Endothelial cell of umbilical vein (primary cell): ENCODE measurements around the gene CENPF. TPM values are rescaled to one million over a fixed set of nuclear protein-coding genes. Genes with fewer than 3 reads are reported as not detected.

Source experiments
- BruUV-seq: library from RNA; stranded (reverse); fragments of 400-500 nt; replicated peaks from 2 replicates; lab custom pipeline; 2021; lab: Mats Ljungman, UMichigan
- CTCF ChIA-PET: fragments of 300-600, 350-600 bp; sonication (Branson Sonifier 250); formaldehyde crosslinking; loops from one replicate; lab custom pipeline; 2021; ENCODE audit warnings: antibody characterized with exemption, inconsistent platforms; lab: Charles Lee
- POLR2A ChIA-PET: fragments of 300-600, 350-600 bp; sonication (Branson Sonifier 250); formaldehyde crosslinking; loops from one replicate; lab custom pipeline; 2021; ENCODE audit warnings: antibody characterized with exemption, inconsistent platforms; lab: Charles Lee
- DNase-seq: peaks from one replicate; pipeline ENCODE4 v3.0.0-alpha.2; 2011; ENCODE audit warnings: low read depth, low spot score
- FAIRE-seq: peaks from 2 replicates; lab custom pipeline; 2011; peaks lifted over from hg19 to GRCh38; lab: Jason Lieb, UNC
- H2AFZ ChIP-seq: 2 replicates; pipeline ENCODE4 v1.6.0; 2012; ENCODE audit warnings: low read depth, low read length, control low read depth, inconsistent platforms
- H3K27ac ChIP-seq: 2 replicates; pipeline ENCODE4 v1.5.1; 2011; ENCODE audit warnings: low read depth, mild to moderate bottlenecking, control low read depth, low read length, moderate library complexity; ENCODE audit not compliant: insufficient read depth
- H3K27me3 ChIP-seq, 2 experiments: 2 replicates each; pipeline versions ENCODE4 v1.6.0 to v1.6.1; 2011; ENCODE audit warnings: low read length in 2 of 2, mixed read lengths in 1 of 2; ENCODE audit not compliant: control insufficient read depth in 2 of 2, insufficient read depth in 2 of 2
- H3K36me3 ChIP-seq, 2 experiments: 2 replicates in 1 of 2; 3 replicates in 1 of 2; pipeline ENCODE4 v1.5.1; 2011; ENCODE audit warnings: low read length in 2 of 2, mild to moderate bottlenecking in 1 of 2, moderate library complexity in 1 of 2; ENCODE audit not compliant: control insufficient read depth in 2 of 2, insufficient read depth in 2 of 2; ENCODE audit errors: extremely low read depth in 1 of 2
- H3K4me1 ChIP-seq: 3 replicates; pipeline ENCODE4 v1.5.1; 2011; ENCODE audit warnings: mild to moderate bottlenecking, low read length; ENCODE audit not compliant: control insufficient read depth, insufficient read depth; ENCODE audit errors: extremely low read depth
- H3K4me2 ChIP-seq: 2 replicates; pipeline ENCODE4 v1.6.1; 2011; ENCODE audit warnings: low read length, control low read depth, mixed read lengths; ENCODE audit not compliant: insufficient read depth
- H3K4me3 ChIP-seq, 3 experiments: fragments of 200-600 bp in 1 of 3; sonication (generic), shearing (Covaris generic) in 1 of 3; replicated peaks in 1 of 3; 2 replicates each; pipeline ENCODE4 v1.5.1; 2011 to 2016; ENCODE audit warnings: control low read depth in 3 of 3, low read length in 3 of 3, mild to moderate bottlenecking in 2 of 3, inconsistent platforms in 1 of 3, low read depth in 1 of 3, moderate library complexity in 1 of 3; ENCODE audit not compliant: insufficient read depth in 1 of 3
- H3K79me2 ChIP-seq: 2 replicates; pipeline ENCODE4 v1.6.0; 2012; ENCODE audit warnings: low read length, inconsistent platforms; ENCODE audit not compliant: control insufficient read depth, insufficient read depth
- H3K9ac ChIP-seq: replicated peaks from 2 replicates; pipeline ENCODE3; 2011; ENCODE audit warnings: low read length, control low read depth; ENCODE audit not compliant: insufficient read depth; ENCODE audit errors: extremely low read depth
- H3K9me1 ChIP-seq: replicated peaks from 3 replicates; pipeline ENCODE4 v1.6.0; 2011; ENCODE audit warnings: mild to moderate bottlenecking, low read length; ENCODE audit not compliant: control insufficient read depth, insufficient read depth; ENCODE audit errors: extremely low read depth
- H3K9me3 ChIP-seq: replicated peaks from 2 replicates; pipeline ENCODE4 v1.5.1; 2012; ENCODE audit warnings: low read length, inconsistent platforms; ENCODE audit not compliant: control insufficient read depth, insufficient read depth
- H4K20me1 ChIP-seq: replicated peaks from 2 replicates; pipeline ENCODE3; 2011; ENCODE audit warnings: mild to moderate bottlenecking, low read length; ENCODE audit not compliant: control insufficient read depth, insufficient read depth; ENCODE audit errors: extremely low read depth
- EZH2 ChIP-seq: IDR thresholded peaks from 2 replicates; pipeline ENCODE4 v1.6.1; 2012; ENCODE audit warnings: borderline replicate concordance, low read depth, mild to moderate bottlenecking, moderate library complexity, low read length, inconsistent platforms; ENCODE audit not compliant: severe bottlenecking
- FOS ChIP-seq: IDR thresholded peaks from 2 replicates; pipeline ENCODE4 v1.6.1; 2011; ENCODE audit warnings: mild to moderate bottlenecking, low read length, moderate library complexity, borderline replicate concordance; ENCODE audit not compliant: insufficient read depth
- GATA2 ChIP-seq: IDR thresholded peaks from 2 replicates; pipeline ENCODE4 v1.7.0; 2011; ENCODE audit warnings: low read depth, mild to moderate bottlenecking, moderate library complexity, mixed read lengths, low read length; ENCODE audit not compliant: insufficient read length, insufficient read depth
- JUN ChIP-seq: IDR thresholded peaks from 2 replicates; pipeline ENCODE4 v1.6.1; 2011; ENCODE audit warnings: borderline replicate concordance, low read depth; ENCODE audit not compliant: insufficient read length, insufficient read depth
- MYC ChIP-seq: IDR thresholded peaks from one replicate; pipeline ENCODE4 v1.6.1; 2011; ENCODE audit warnings: mild to moderate bottlenecking, low read depth, low read length
- POLR2A ChIP-seq: IDR thresholded peaks from 2 replicates; pipeline ENCODE4 v1.6.1; 2012; ENCODE audit warnings: low read depth, mild to moderate bottlenecking, control low read depth, low read length
- POLR2AphosphoS5 ChIP-seq: IDR thresholded peaks from 2 replicates; pipeline ENCODE4 v1.6.1; 2012; ENCODE audit warnings: low read depth, mild to moderate bottlenecking, control low read depth, low read length, moderate library complexity; ENCODE audit not compliant: insufficient read depth
- dilution Hi-C: fragments of 300-500 bp; cut with MboI; formaldehyde crosslinking; loops from one replicate; pipeline ENCODE4 v1.15.0; 2019; ENCODE audit warnings: low sequenced_read_pairs; ENCODE audit not compliant: extremely low pct_ligation_motif_present
- intact Hi-C: fragments of 100-400 bp; cut with micrococcal nuclease; formaldehyde crosslinking; loops from one replicate; pipeline ENCODE4 v1.10.0; 2022
- polyA plus RNA-seq, 4 experiments: library from polyadenylated mRNA; depleted of rRNA in 3 of 4; stranded (reverse) in 3 of 4; unstranded in 1 of 4; fragments of >200 nt; gene quantifications; 2 replicates each; pipeline versions ENCODE4 v1.2.1 to v1.2.3, GENCODE V29; 2011 to 2012; ENCODE audit warnings: missing spikeins in 1 of 4
- total RNA-seq: library from RNA; stranded (reverse); gene quantifications from 2 replicates; pipeline ENCODE4 v1.2.3, GENCODE V29; 2021
- TF ChIP-seq, protein P1 (sequence below), 2 donors: IDR thresholded peaks; 1 replicate in 1 of 2; 2 replicates in 1 of 2; pipeline ENCODE4 v1.5.1; 2011; ENCODE audit warnings: low read length in 2 of 2, mild to moderate bottlenecking in 2 of 2, moderate library complexity in 2 of 2, control low read depth in 1 of 2, inconsistent platforms in 1 of 2, low read depth in 1 of 2; ENCODE audit not compliant: insufficient read depth in 1 of 2; ENCODE audit errors: extremely low read depth in 1 of 2
- TF ChIP-seq, protein P2 (sequence below): IDR thresholded peaks from 2 replicates; pipeline ENCODE4 v1.6.1; 2011; ENCODE audit not compliant: insufficient read depth, insufficient read length

The CENPF gene
- total and polyA plus RNA-seq, 2 donors (not counting 3 experiments of a cell fraction or from before 2014, with no cell fraction given): 6.4 to 66.2 TPM

DNA sequence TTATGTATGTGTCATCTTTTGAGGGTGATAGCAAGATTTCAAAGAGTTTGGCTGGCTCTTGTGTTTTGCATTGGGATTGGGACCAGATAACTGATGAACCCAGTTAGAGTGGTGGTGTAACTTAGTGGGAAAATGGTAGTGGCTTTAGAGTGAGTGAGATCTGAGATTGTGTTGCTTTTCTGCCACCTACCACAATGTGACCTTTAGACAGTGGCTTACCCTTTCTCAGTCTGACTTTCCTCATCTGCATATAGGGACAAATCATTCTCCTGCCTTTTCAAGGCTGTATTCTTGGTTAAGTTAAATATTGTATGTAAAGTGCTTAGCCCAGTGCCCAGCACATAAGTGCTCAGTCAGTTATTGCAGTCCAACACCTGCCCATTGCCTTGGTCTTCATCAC lies 31.3 kb downstream of the CENPF start:
- H3K79me2 ChIP-seq: no peaks in the 10 kb centered on the region
- BruUV-seq: no TSS peak
- no peak overlapping the region for H3K4me2 ChIP-seq
- dilution Hi-C loops: no loop called here
- DNase-seq (no peak), FAIRE-seq (no peak)
- TF ChIP-seq, protein P1, sequence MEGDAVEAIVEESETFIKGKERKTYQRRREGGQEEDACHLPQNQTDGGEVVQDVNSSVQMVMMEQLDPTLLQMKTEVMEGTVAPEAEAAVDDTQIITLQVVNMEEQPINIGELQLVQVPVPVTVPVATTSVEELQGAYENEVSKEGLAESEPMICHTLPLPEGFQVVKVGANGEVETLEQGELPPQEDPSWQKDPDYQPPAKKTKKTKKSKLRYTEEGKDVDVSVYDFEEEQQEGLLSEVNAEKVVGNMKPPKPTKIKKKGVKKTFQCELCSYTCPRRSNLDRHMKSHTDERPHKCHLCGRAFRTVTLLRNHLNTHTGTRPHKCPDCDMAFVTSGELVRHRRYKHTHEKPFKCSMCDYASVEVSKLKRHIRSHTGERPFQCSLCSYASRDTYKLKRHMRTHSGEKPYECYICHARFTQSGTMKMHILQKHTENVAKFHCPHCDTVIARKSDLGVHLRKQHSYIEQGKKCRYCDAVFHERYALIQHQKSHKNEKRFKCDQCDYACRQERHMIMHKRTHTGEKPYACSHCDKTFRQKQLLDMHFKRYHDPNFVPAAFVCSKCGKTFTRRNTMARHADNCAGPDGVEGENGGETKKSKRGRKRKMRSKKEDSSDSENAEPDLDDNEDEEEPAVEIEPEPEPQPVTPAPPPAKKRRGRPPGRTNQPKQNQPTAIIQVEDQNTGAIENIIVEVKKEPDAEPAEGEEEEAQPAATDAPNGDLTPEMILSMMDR (IDR thresholded peaks at IDR 0.05; ENCODE audit: extremely low read depth in 1 of 2, insufficient read depth in 1 of 2, low read depth in 1 of 2, low read length in 2 of 2): no peak
- TF ChIP-seq, protein P2, sequence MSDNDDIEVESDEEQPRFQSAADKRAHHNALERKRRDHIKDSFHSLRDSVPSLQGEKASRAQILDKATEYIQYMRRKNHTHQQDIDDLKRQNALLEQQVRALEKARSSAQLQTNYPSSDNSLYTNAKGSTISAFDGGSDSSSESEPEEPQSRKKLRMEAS: no peak
- no peak for TF ChIP-seq FOS
- TF ChIP-seq EZH2: no peak
- no peak for TF ChIP-seq JUN
- TF ChIP-seq POLR2AphosphoS5: no peak
- no peak for TF ChIP-seq POLR2A
- no peak for TF ChIP-seq GATA2
- no peak for TF ChIP-seq MYC
- no peaks in the 10 kb centered on the region for H4K20me1 ChIP-seq
- H3K9me1 ChIP-seq: no peaks in the 10 kb centered on the region
- ChIA-PET CTCF (interaction anchor here (1.7 kb wide), 1 partner anchor 302 kb away, joined by 17 read pairs; no protein-coding TSS in a partner anchor), POLR2A (no interaction called here)
- no peaks in the 10 kb centered on the region for H3K27me3 ChIP-seq
- intact Hi-C loops: no loop called here
- H2AFZ ChIP-seq: no peak overlapping the region
- no peak overlapping the region for H3K27ac ChIP-seq
- H3K4me1 ChIP-seq: peaks cover 7% of the 10 kb centered on the region
- no peak overlapping the region for H3K4me3 ChIP-seq
- no peaks in the 10 kb centered on the region for H3K9me3 ChIP-seq
- peaks cover 5 to 25% of the 10 kb centered on the region in 2 experiments for H3K36me3 ChIP-seq
- no peak overlapping the region for H3K9ac ChIP-seq
